ENCODE results near the gene ATP5PB.

The ATP5PB gene

GRCh38 chr1:111412839-111413238 is 36.4 kb upstream of the ATP5PB start:
- Histone ChIP-seq H3K4me1 (ENCODE audit: insufficient read depth, low read length, severe bottlenecking) (no peaks in the 10 kb centered on the region), H3K4me3 (ENCODE audit: low read depth, low read length, poor library complexity, severe bottlenecking) (no peak overlapping the region), H3K36me3 (ENCODE audit: insufficient read depth, low read length) (no peaks in the 10 kb centered on the region), H3K4me2 (ENCODE audit: low read length) (no peak overlapping the region), H2AFZ (ENCODE audit: low read length) (no peak overlapping the region), H3F3A (ENCODE audit: insufficient read depth, low read length) (no peaks in the 10 kb centered on the region), H3K9me3 (ENCODE audit: low read length) (no peaks in the 10 kb centered on the region), H3K27me3 (ENCODE audit: insufficient read depth, low read length) (no peaks in the 10 kb centered on the region), H3K79me2 (ENCODE audit: insufficient read depth, low read length) (no peaks in the 10 kb centered on the region), H3K9ac (ENCODE audit: low read length) (no peak overlapping the region), H4K20me1 (ENCODE audit: insufficient read depth, low read length) (no peaks in the 10 kb centered on the region), H3K9me2 (ENCODE audit: low read depth, low read length) (no peaks in the 10 kb centered on the region), H3K27ac (ENCODE audit: low read depth, low read length, poor library complexity, severe bottlenecking) (no peak overlapping the region)
- TF ChIP-seq CTCF (IDR thresholded peaks at IDR 0.05; ENCODE audit: low read length) (no peak), EZH2 (IDR thresholded peaks at IDR 0.05; ENCODE audit: borderline replicate concordance, low read length) (no peak)

- Histone ChIP-seq H3K36me3 (ENCODE audit: insufficient read depth, low read length) (no peaks in the 10 kb centered on the region), H3K27ac (ENCODE audit: low read depth, low read length, poor library complexity, severe bottlenecking) (no peak overlapping the region), H3K9me2 (ENCODE audit: low read depth, low read length) (no peaks in the 10 kb centered on the region), H3K9me3 (ENCODE audit: low read length) (no peaks in the 10 kb centered on the region), H3K4me1 (ENCODE audit: insufficient read depth, low read length, severe bottlenecking) (no peaks in the 10 kb centered on the region), H4K20me1 (ENCODE audit: insufficient read depth, low read length) (no peaks in the 10 kb centered on the region), H3K27me3 (ENCODE audit: insufficient read depth, low read length) (no peaks in the 10 kb centered on the region), H2AFZ (ENCODE audit: low read length) (no peak overlapping the region), H3K9ac (ENCODE audit: low read length) (no peak overlapping the region), H3F3A (ENCODE audit: insufficient read depth, low read length) (no peaks in the 10 kb centered on the region), H3K79me2 (ENCODE audit: insufficient read depth, low read length) (no peaks in the 10 kb centered on the region), H3K4me2 (ENCODE audit: low read length) (no peak overlapping the region), H3K4me3 (ENCODE audit: low read depth, low read length, poor library complexity, severe bottlenecking) (no peak overlapping the region)
- TF ChIP-seq EZH2 (IDR thresholded peaks at IDR 0.05; ENCODE audit: borderline replicate concordance, low read length) (no peak), CTCF (IDR thresholded peaks at IDR 0.05; ENCODE audit: low read length) (no peak)
Observed at GRCh38 chr1:111414756-111415155, 34.5 kb upstream of the ATP5PB start.

- Histone ChIP-seq H3K4me3 (ENCODE audit: low read depth, low read length, poor library complexity, severe bottlenecking) (no peak overlapping the region), H3K79me2 (ENCODE audit: insufficient read depth, low read length) (no peaks in the 10 kb centered on the region), H2AFZ (ENCODE audit: low read length) (no peak overlapping the region), H3K4me2 (ENCODE audit: low read length) (no peak overlapping the region), H3K9ac (ENCODE audit: low read length) (no peak overlapping the region), H3K9me3 (ENCODE audit: low read length) (no peaks in the 10 kb centered on the region), H3K36me3 (ENCODE audit: insufficient read depth, low read length) (no peaks in the 10 kb centered on the region), H4K20me1 (ENCODE audit: insufficient read depth, low read length) (no peaks in the 10 kb centered on the region), H3K27me3 (ENCODE audit: insufficient read depth, low read length) (no peaks in the 10 kb centered on the region), H3F3A (ENCODE audit: insufficient read depth, low read length) (no peaks in the 10 kb centered on the region), H3K9me2 (ENCODE audit: low read depth, low read length) (no peaks in the 10 kb centered on the region), H3K4me1 (ENCODE audit: insufficient read depth, low read length, severe bottlenecking) (no peaks in the 10 kb centered on the region), H3K27ac (ENCODE audit: low read depth, low read length, poor library complexity, severe bottlenecking) (no peak overlapping the region)
- TF ChIP-seq CTCF (IDR thresholded peaks at IDR 0.05; ENCODE audit: low read length): no peak
- no peak for TF ChIP-seq EZH2 (IDR thresholded peaks at IDR 0.05; ENCODE audit: borderline replicate concordance, low read length)
Observed at GRCh38 chr1:111415461-111415860, 33.8 kb upstream of the ATP5PB start.
